K562 (cell line): ENCODE measurements around the gene FAM89B. TPM values are rescaled to one million over a fixed set of nuclear protein-coding genes. Genes with fewer than 3 reads are reported as not detected.

ENCODE experiments used
- ATAC-seq: fragments of 200-7000 bp; cut with Tn5 transposase; 3 replicates; pipeline ENCODE4 v1.9.1; 2020; ENCODE audit warnings: moderate library complexity
- BruUV-seq: library from RNA; stranded (reverse); fragments of 400-500 nt; replicated peaks from 2 replicates; lab custom pipeline; 2021; lab: Mats Ljungman, UMichigan
- CTCF ChIA-PET: fragments of 300-600 bp; formaldehyde crosslinking; extraction: SDS; loops from one replicate; lab custom pipeline; 2021; ENCODE audit warnings: low intra/inter-chr PET ratio; lab: Yijun Ruan, JAX
- POLR2A ChIA-PET: fragments of 300-600, 350-650 bp; sonication (Branson Sonifier 250); formaldehyde crosslinking; extraction: SDS; loops from one replicate; lab custom pipeline; 2021; ENCODE audit warnings: antibody characterized with exemption, inconsistent platforms; lab: Yijun Ruan, JAX
- DNase-seq, 4 experiments: peaks; one replicate each; pipeline versions ENCODE4 v3.0.0 to v3.0.0-alpha.2; 2011 to 2018; ENCODE audit warnings: low spot score in 3 of 4, mixed read lengths in 3 of 4; ENCODE audit errors: extremely low read depth in 1 of 4
- FAIRE-seq: peaks from 2 replicates; lab custom pipeline; 2011; peaks lifted over from hg19 to GRCh38; lab: Jason Lieb, UNC
- H2AFZ ChIP-seq: 2 replicates; pipeline ENCODE4 v1.6.0; 2011; ENCODE audit warnings: low read depth, low read length, control low read depth, inconsistent platforms
- H3K27ac ChIP-seq: fragments of 200-600 bp; 3 replicates; pipeline ENCODE4 v1.8.0; 2011; ENCODE audit warnings: low read depth, mild to moderate bottlenecking, control low read depth, inconsistent platforms, low read length, moderate library complexity, mixed read lengths; ENCODE audit errors: extremely low read depth
- H3K27me3 ChIP-seq, 2 experiments: fragments of 300-600 bp in 1 of 2; 2 replicates in 1 of 2; 3 replicates in 1 of 2; pipeline versions ENCODE4 v1.6.0 to v1.8.0; 2011; ENCODE audit warnings: inconsistent platforms in 2 of 2, low read length in 2 of 2, mild to moderate bottlenecking in 1 of 2, mixed read lengths in 1 of 2, moderate library complexity in 1 of 2; ENCODE audit not compliant: control insufficient read depth in 2 of 2, insufficient read depth in 2 of 2
- H3K36me3 ChIP-seq: fragments of 300-600 bp; 3 replicates; pipeline ENCODE4 v1.8.0; 2011; ENCODE audit warnings: mild to moderate bottlenecking, low read length, inconsistent platforms; ENCODE audit not compliant: control insufficient read depth, insufficient read depth
- H3K4me1 ChIP-seq, 2 experiments: fragments of 200-600 bp in 1 of 2; replicated peaks in 1 of 2; 2 replicates in 1 of 2; 3 replicates in 1 of 2; pipeline versions ENCODE4 v1.5.1 to v1.8.0; 2011; ENCODE audit warnings: inconsistent platforms in 2 of 2, low read length in 2 of 2, mild to moderate bottlenecking in 1 of 2, mixed read lengths in 1 of 2, moderate library complexity in 1 of 2; ENCODE audit not compliant: control insufficient read depth in 2 of 2, insufficient read depth in 2 of 2
- H3K4me2 ChIP-seq: 2 replicates; pipeline ENCODE4 v1.6.1; 2011; ENCODE audit warnings: low read length, control low read depth, inconsistent platforms, mixed read lengths; ENCODE audit not compliant: insufficient read depth
- H3K4me3 ChIP-seq: fragments of 200-600 bp; sonication (generic), shearing (Covaris generic); 2 replicates; pipeline ENCODE4 v1.5.1; 2016; ENCODE audit warnings: control low read depth, inconsistent platforms
- H3K79me2 ChIP-seq: fragments of 200-600 bp; 3 replicates; pipeline ENCODE4 v1.8.0; 2011; ENCODE audit warnings: low read length, inconsistent platforms; ENCODE audit not compliant: control insufficient read depth, insufficient read depth
- H3K9ac ChIP-seq, 2 experiments: 2 replicates each; pipeline versions ENCODE4 v1.6.0 to v1.6.1; 2011; ENCODE audit warnings: low read depth in 2 of 2, low read length in 2 of 2, control low read depth in 1 of 2, inconsistent platforms in 1 of 2, mild to moderate bottlenecking in 1 of 2, mixed read lengths in 1 of 2; ENCODE audit not compliant: insufficient read depth in 1 of 2
- H3K9me1 ChIP-seq: one replicate; pipeline ENCODE4 v1.6.0; 2011; ENCODE audit warnings: inconsistent platforms, mild to moderate bottlenecking, low read length, moderate library complexity; ENCODE audit not compliant: control insufficient read depth, insufficient read depth
- H3K9me3 ChIP-seq: replicated peaks from 2 replicates; pipeline ENCODE4 v1.5.1; 2011; ENCODE audit warnings: low read depth, low read length, inconsistent platforms; ENCODE audit not compliant: control insufficient read depth, insufficient read depth
- H4K20me1 ChIP-seq: replicated peaks from 2 replicates; pipeline ENCODE4 v1.6.1; 2011; ENCODE audit warnings: low read length, inconsistent platforms, mixed read lengths; ENCODE audit not compliant: control insufficient read depth, insufficient read depth
- CHD1 ChIP-seq: fragments of 200-600 bp; sonication (generic); IDR thresholded peaks from one replicate; pipeline ENCODE4 v1.6.1; 2012; ENCODE audit warnings: mild to moderate bottlenecking, moderate library complexity, low read length, inconsistent platforms
- ESRRA ChIP-seq: fragments of 450-650 bp; IDR thresholded peaks from 2 replicates; pipeline ENCODE4 v1.6.1; 2014; ENCODE audit warnings: low read depth, mild to moderate bottlenecking, moderate library complexity, borderline replicate concordance
- ETV5 ChIP-seq: sonication (generic); formaldehyde crosslinking; IDR thresholded peaks from 2 replicates; pipeline ENCODE4 v1.4.0; 2020; ENCODE audit warnings: low read depth, mild to moderate bottlenecking, missing genetic modification reagents
- ETV6 ChIP-seq, 3 experiments: fragments of 150-350 bp in 1 of 3; sonication (generic) in 1 of 3; formaldehyde crosslinking in 1 of 3; IDR thresholded peaks; 2 replicates each; pipeline versions ENCODE4 v1.6.1 to v1.8.0; 2014 to 2022; ENCODE audit warnings: borderline replicate concordance in 2 of 3, low read depth in 2 of 3, antibody characterized with exemption in 1 of 3, low read length in 1 of 3, mild to moderate bottlenecking in 1 of 3, missing genetic modification reagents in 1 of 3
- FOS ChIP-seq: IDR thresholded peaks from 3 replicates; pipeline ENCODE4 v1.6.1; 2011; ENCODE audit not compliant: insufficient read length; ENCODE audit errors: extremely low read depth
- FOXK1 ChIP-seq: sonication (generic); formaldehyde crosslinking; IDR thresholded peaks from 2 replicates; pipeline ENCODE4 v1.8.0; 2022; ENCODE audit warnings: missing genetic modification reagents, mild to moderate bottlenecking, borderline replicate concordance
- HMG20A ChIP-seq: fragments of 450-650 bp; formaldehyde crosslinking; conservative IDR thresholded peaks from 2 replicates; pipeline ENCODE4 v1.4.0; 2020; ENCODE audit warnings: mild to moderate bottlenecking, mixed read lengths
- MED1 ChIP-seq: sonication (generic); formaldehyde crosslinking; IDR thresholded peaks from 2 replicates; pipeline ENCODE4 v1.8.1; 2023; ENCODE audit warnings: missing genetic modification reagents, borderline replicate concordance
- MTA1 ChIP-seq: fragments of 450-650 bp; IDR thresholded peaks from 2 replicates; pipeline ENCODE4 v1.6.1; 2017; ENCODE audit warnings: borderline replicate concordance
- NEUROD1 ChIP-seq: fragments of 150-350 bp; IDR thresholded peaks from 2 replicates; pipeline ENCODE4 v1.6.1; 2014; ENCODE audit warnings: borderline replicate concordance, low read length, low read depth; ENCODE audit not compliant: partially characterized antibody
- NFATC3 ChIP-seq: fragments of 450-650 bp; IDR thresholded peaks from 2 replicates; pipeline ENCODE4 v1.6.1; 2017; ENCODE audit warnings: mild to moderate bottlenecking
- RBM14 ChIP-seq: fragments of 200-400 bp; formaldehyde crosslinking; IDR thresholded peaks from 2 replicates; pipeline ENCODE4 v1.6.1; 2018; ENCODE audit warnings: low read depth, mild to moderate bottlenecking, low read length, moderate library complexity, borderline replicate concordance; ENCODE audit not compliant: insufficient read depth
- RBM22 ChIP-seq: fragments of 200-400 bp; formaldehyde crosslinking; IDR thresholded peaks from 2 replicates; pipeline ENCODE4 v1.6.1; 2018; ENCODE audit warnings: low read length, low read depth; ENCODE audit not compliant: poor library complexity, severe bottlenecking
- TBL1XR1 ChIP-seq, 2 experiments: IDR thresholded peaks; 2 replicates each; pipeline ENCODE4 v1.6.1; 2012; ENCODE audit warnings: improper control_type of control experiment in 2 of 2, low read length in 2 of 2, mild to moderate bottlenecking in 1 of 2
- TCF7 ChIP-seq: sonication (generic); IDR thresholded peaks from 2 replicates; pipeline ENCODE4 v1.6.1; 2016; ENCODE audit warnings: antibody characterized with exemption, borderline replicate concordance
- WGBS: fragments of 100-300 bp; shearing (Covaris generic); methylation state at CpG from one replicate; pipeline ENCODE4 v1.1.6; 2016; ENCODE audit warnings: low coverage, mixed read lengths; ENCODE audit not compliant: insufficient coverage; ENCODE audit errors: missing lambda C conversion rate; 5-methylcytosine and 5-hydroxymethylcytosine counted together
- in situ Hi-C: fragments of 300-500 bp; cut with MboI; formaldehyde crosslinking; loops from 4 replicates; pipeline ENCODE4 v1.15.0; 2018; ENCODE audit warnings: inconsistent platforms, mixed read lengths
- intact Hi-C: fragments of 100-400 bp; cut with micrococcal nuclease; formaldehyde crosslinking; loops from 2 replicates; pipeline ENCODE4 v1.14.2; 2022
- polyA plus RNA-seq, 8 experiments: library from polyadenylated mRNA; depleted of rRNA in 4 of 8; stranded (reverse) in 5 of 8; unstranded in 3 of 8; fragments of >200 nt; fragmentation: Nextera tagmentation in 2 of 8; fragmentation: Illumina TruSeq in 1 of 8; extraction: Ambion mirVana in 2 of 8; extraction: Trizol in 1 of 8; gene quantifications; 2 replicates each; pipeline versions ENCODE4 v1.2.1 to v1.2.3, GENCODE V29; 2011 to 2014; ENCODE audit warnings: inconsistent platforms in 1 of 8, missing spikeins in 1 of 8
- total RNA-seq, 7 experiments: library from RNA; depleted of rRNA in 6 of 7; stranded (reverse); fragments of >200 nt in 6 of 7; fragmentation: Illumina TruSeq in 2 of 7; extraction: Trizol in 2 of 7; gene quantifications; 2 replicates each; pipeline versions ENCODE4 v1.2.1 to v1.2.3, GENCODE V29; 2011 to 2021; ENCODE audit warnings: low replicate concordance in 1 of 7
- TF ChIP-seq, protein P1 (sequence below): sonication (generic); formaldehyde crosslinking; IDR thresholded peaks from 2 replicates; pipeline ENCODE4 v1.8.0; 2022; ENCODE audit warnings: missing genetic modification reagents, mild to moderate bottlenecking, moderate library complexity, borderline replicate concordance

Gene FAM89B
- total and polyA plus RNA-seq, 9 of the 15 experiments (the other 6 are each of a cell fraction or from before 2014, with no cell fraction given): 0.32 to 27.6 (median 11.9) TPM

DNA sequence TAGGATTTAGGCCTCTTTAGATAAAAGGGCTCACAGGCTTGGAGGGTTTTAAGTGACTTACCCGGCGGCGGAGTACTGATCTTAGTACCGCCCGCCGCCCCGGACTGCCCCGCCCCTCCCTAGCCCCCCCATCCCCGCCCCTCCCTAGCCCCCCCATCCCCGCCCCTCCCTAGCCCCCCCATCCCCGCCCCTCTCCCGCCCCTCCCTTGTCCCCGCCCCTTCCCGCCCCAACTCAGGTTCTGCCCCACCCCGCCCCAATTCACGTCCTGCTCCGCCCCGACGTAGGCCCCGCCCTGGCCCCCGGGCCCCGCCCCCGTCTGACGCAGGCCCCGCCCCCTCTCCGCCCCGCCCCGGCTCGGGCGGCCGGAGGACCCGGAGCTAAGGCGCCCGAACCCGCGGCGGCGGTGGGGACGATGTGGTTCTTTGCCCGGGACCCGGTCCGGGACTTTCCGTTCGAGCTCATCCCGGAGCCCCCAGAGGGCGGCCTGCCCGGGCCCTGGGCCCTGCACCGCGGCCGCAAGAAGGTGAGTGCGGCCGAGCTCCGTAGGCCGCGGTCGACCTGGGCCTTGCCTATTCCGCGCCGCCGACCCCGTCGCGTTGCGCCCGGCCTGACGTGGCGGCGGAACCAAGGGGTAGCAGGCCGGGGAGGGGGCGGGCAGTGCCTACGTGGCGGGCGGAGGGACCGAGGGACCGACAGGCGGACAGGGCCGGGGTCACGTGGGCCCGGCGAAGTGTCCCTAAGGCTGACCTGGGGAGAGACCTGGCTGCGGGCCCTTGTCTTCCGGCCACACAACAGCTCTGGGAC lies 47.4 kb upstream of the FAM89B start, which contains the start of gene SCYL1:
SCYL1 (plus strand) TSS at position 343 of the 805 bp plus-strand sequence; CDS start at position 414, 71 bp downstream.
- DNase-seq (peak; percentile 74 to 96 (median 95)), ATAC-seq (peak; percentile 87), FAIRE-seq (no peak)
- Histone ChIP-seq H3K27me3 (no peaks in the 10 kb centered on the region), H3K27ac (peak within 1 kb of the TSS; percentile 90), H3K79me2 (peaks cover 26% of the 10 kb centered on the region), H4K20me1 (0 out of 2 replicates have a peak, but pooled peaks cover 4% of the 10 kb centered on the region), H3K4me2 (peak within 1 kb of the TSS; percentile 97), H3K9ac (peak within 1 kb of the TSS; percentile 90 to 94), H3K9me1 (peaks cover 4% of the 10 kb centered on the region), H3K9me3 (no peaks in the 10 kb centered on the region), H2AFZ (peak within 1 kb of the TSS; percentile 91), H3K36me3 (peaks cover 34% of the 10 kb centered on the region; the same call in 2 of the 3 replicates), H3K4me3 (peak within 1 kb of the TSS; percentile 100), H3K4me1 (peaks cover 38 to 48% of the 10 kb centered on the region in 2 experiments)
- in situ Hi-C loops (no loop called here), intact Hi-C loops (loop anchor here (5.0 kb wide), 1 partner anchor 47 kb away; the partner anchor contains the start of genes FAM89B and ZNRD2)
- BruUV-seq: no TSS peak
- CTCF ChIA-PET: no interaction called here
- POLR2A ChIA-PET: interaction anchor here (0.5 to 6.5 kb wide), 13 partner anchors 11 to 248 kb away, joined by 3 to 48 read pairs (median 5); partner anchors contain the start of genes MALAT1 and NEAT1
- WGBS: under 1% methylated on average over 37 of the region's 82 CpGs
- no peak for TF ChIP-seq RBM14
- TF ChIP-seq ETV5 (CRISPR knock-in tag): no peak
- no peak for TF ChIP-seq RBM22
- no peak for TF ChIP-seq ETV6 (IDR thresholded peaks at IDR 0.05; ENCODE audit: borderline replicate concordance in 1 of 2, low read depth in 2 of 2, low read length in 1 of 2)
- no peak for TF ChIP-seq ETV6 (CRISPR knock-in tag; IDR thresholded peaks at IDR 0.05; ENCODE audit: borderline replicate concordance)
- 0 out of 2 replicates have a peak, but pooled peaks have one; percentile 22 for TF ChIP-seq ESRRA
- TF ChIP-seq TCF7: no peak
- TF ChIP-seq HMG20A (CRISPR knock-in tag): no peak
- TF ChIP-seq NEUROD1: peak; percentile 44
- peak; percentile 95 for TF ChIP-seq CHD1
- TF ChIP-seq NFATC3: no peak
- TF ChIP-seq TBL1XR1 (IDR thresholded peaks at IDR 0.05; ENCODE audit: low read length in 2 of 2): no peak
- TF ChIP-seq FOXK1 (CRISPR knock-in tag): no peak
- no peak for TF ChIP-seq FOS
- TF ChIP-seq MED1 (CRISPR knock-in tag): no peak
- TF ChIP-seq MTA1: no peak
- TF ChIP-seq, protein P1, sequence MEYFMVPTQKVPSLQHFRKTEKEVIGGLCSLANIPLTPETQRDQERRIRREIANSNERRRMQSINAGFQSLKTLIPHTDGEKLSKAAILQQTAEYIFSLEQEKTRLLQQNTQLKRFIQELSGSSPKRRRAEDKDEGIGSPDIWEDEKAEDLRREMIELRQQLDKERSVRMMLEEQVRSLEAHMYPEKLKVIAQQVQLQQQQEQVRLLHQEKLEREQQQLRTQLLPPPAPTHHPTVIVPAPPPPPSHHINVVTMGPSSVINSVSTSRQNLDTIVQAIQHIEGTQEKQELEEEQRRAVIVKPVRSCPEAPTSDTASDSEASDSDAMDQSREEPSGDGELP (CRISPR knock-in tag): peak; percentile 56; the same call in 1 of the 2 replicates
